Caco-2 (cell line): ENCODE results near the gene PALM3. TPM values are rescaled to one million over a fixed set of nuclear protein-coding genes. Genes with fewer than 3 reads are reported as not detected.

Experiments
- BruUV-seq: library from RNA; stranded (reverse); fragments of 400-500 nt; replicated peaks from 2 replicates; lab custom pipeline; 2021; lab: Mats Ljungman, UMichigan
- CTCF ChIA-PET: fragments of 300-600 bp; sonication (Branson Sonifier 250); formaldehyde crosslinking; loops from one replicate; lab custom pipeline; 2022; ENCODE audit warnings: antibody characterized with exemption; lab: Charles Lee
- POLR2A ChIA-PET: fragments of 300-600 bp; sonication (Branson Sonifier 250); formaldehyde crosslinking; loops from one replicate; lab custom pipeline; 2022; ENCODE audit warnings: antibody characterized with exemption; lab: Charles Lee
- DNase-seq, 2 experiments: peaks; one replicate each; pipeline versions ENCODE4 v3.0.0 to v3.0.0-alpha.2; 2020 to 2022
- H3K27me3 ChIP-seq: replicated peaks from 2 replicates; pipeline ENCODE4 v1.6.0; 2011; ENCODE audit warnings: low read length; ENCODE audit not compliant: control insufficient read depth, insufficient read depth
- H3K36me3 ChIP-seq: 2 replicates; pipeline ENCODE4 v1.5.1; 2011; ENCODE audit warnings: low read length; ENCODE audit not compliant: control insufficient read depth, insufficient read depth
- H3K4me1 ChIP-seq: fragments of 250-450 bp; sonication (Bioruptor Pico); 2 replicates; pipeline ENCODE4 v1.5.1; 2020; ENCODE audit warnings: mild to moderate bottlenecking
- H3K4me3 ChIP-seq: 2 replicates; pipeline ENCODE4 v1.5.1; 2011; ENCODE audit warnings: low read depth, mild to moderate bottlenecking, control low read depth, low read length
- H3K9me3 ChIP-seq: fragments of 250-450 bp; sonication (Bioruptor Pico); 2 replicates; pipeline ENCODE4 v1.5.1; 2020; ENCODE audit warnings: mild to moderate bottlenecking, moderate library complexity
- H3K27ac Mint-ChIP-seq: one replicate; pipeline ENCODE4 v1.8.0; 2022; ENCODE audit warnings: mixed read lengths; ENCODE audit not compliant: unreplicated experiment
- H3K27me3 Mint-ChIP-seq: one replicate; pipeline ENCODE4 v1.8.0; 2022; ENCODE audit warnings: mixed read lengths; ENCODE audit not compliant: insufficient read depth, unreplicated experiment
- H3K36me3 Mint-ChIP-seq: one replicate; pipeline ENCODE4 v1.8.0; 2022; ENCODE audit warnings: mild to moderate bottlenecking, mixed read lengths; ENCODE audit not compliant: insufficient read depth, unreplicated experiment
- H3K4me1 Mint-ChIP-seq: one replicate; pipeline ENCODE4 v1.8.0; 2022; ENCODE audit warnings: low read depth, mixed read lengths; ENCODE audit not compliant: unreplicated experiment
- H3K4me3 Mint-ChIP-seq: one replicate; pipeline ENCODE4 v1.8.0; 2022; ENCODE audit warnings: mild to moderate bottlenecking, moderate library complexity, mixed read lengths; ENCODE audit not compliant: unreplicated experiment
- H3K9me3 Mint-ChIP-seq: one replicate; pipeline ENCODE4 v1.8.0; 2022; ENCODE audit warnings: mixed read lengths; ENCODE audit not compliant: unreplicated experiment
- intact Hi-C: fragments of 100-400 bp; cut with micrococcal nuclease; formaldehyde crosslinking; loops from one replicate; pipeline ENCODE4 v1.10.0; 2022; ENCODE audit not compliant: unreplicated experiment
- total RNA-seq: library from RNA; stranded (reverse); gene quantifications from 2 replicates; pipeline ENCODE4 v1.2.3, GENCODE V29; 2022
- TF ChIP-seq, protein P1 (sequence below), 2 experiments: fragments of 200-600 bp in 1 of 2; IDR thresholded peaks; 1 replicate in 1 of 2; 2 replicates in 1 of 2; pipeline versions ENCODE4 v1.5.1 to v1.8.0; 2011 to 2022; ENCODE audit warnings: antibody characterized with exemption in 1 of 2, control low read depth in 1 of 2, inconsistent platforms in 1 of 2, low read depth in 1 of 2, low read length in 1 of 2, mild to moderate bottlenecking in 1 of 2, moderate library complexity in 1 of 2; ENCODE audit not compliant: insufficient read depth in 1 of 2, severe bottlenecking in 1 of 2, unreplicated experiment in 1 of 2

Gene PALM3
- total RNA-seq, 1 experiment from 2014 or later = 25.9 TPM

DNA sequence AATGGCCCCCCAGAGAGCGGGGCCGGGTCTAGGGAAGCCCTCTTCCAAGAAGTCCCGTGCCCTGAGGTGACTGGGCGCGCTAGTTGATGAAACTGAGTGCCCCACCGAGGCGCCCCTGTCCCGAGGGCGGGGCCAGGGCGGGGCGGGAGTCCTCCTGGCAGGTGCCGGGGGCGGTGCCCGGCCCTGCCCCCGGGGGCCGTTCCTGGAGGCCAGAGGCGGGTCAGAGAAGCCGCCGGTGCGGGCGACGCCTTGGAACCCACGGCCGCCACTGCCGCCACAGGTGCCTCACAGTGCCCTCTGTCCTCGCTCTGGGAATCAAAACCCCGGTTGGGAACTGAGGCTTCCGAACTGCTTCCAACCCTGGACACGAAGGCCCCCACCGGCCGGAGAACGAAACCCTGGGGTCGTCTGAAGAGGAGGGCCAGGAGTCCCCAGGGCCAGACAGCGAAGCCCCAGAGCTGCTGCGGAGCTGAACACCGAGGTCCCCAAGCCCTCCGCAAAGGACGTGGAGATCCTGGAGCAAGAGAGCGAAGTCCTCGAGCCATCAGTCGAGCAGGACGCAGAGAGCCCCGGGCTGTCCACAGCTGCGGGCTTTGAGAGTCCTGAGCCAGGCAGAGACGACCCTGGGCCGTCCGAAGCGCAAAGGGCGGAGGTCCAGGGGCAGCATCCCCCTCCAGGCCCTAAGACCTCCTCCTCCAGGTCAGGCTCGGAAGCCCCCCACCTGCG lies 10.8 kb upstream of the PALM3 start, which contains the start of gene MISP3:
TSS of gene MISP3 (plus strand) at position 252 of the 726 bp plus-strand sequence. CDS start 524 bp downstream, outside the sequence.
- CTCF ChIA-PET = interaction anchor here (0.5 to 1.9 kb wide), 9 partner anchors 9 to 192 kb away, joined by 3 to 8 read pairs (median 3); partner anchors contain the start of genes ASF1B, DCAF15, IL27RA and PALM3

GRCh38 chr19:14070268-14071050 lies 8.6 kb upstream of the PALM3 start:
- no peaks in the 10 kb centered on the region for H3K4me1 Mint-ChIP-seq
- ChIA-PET POLR2A (interaction anchor here (0.6 kb wide), 1 partner anchor 91 kb away, joined by 3 read pairs; no protein-coding TSS in a partner anchor), CTCF (interaction anchor here (1.4 kb wide), 1 partner anchor 39 kb away, joined by 4 read pairs; the partner anchor contains the start of gene IL27RA)
- TF ChIP-seq, protein P1, sequence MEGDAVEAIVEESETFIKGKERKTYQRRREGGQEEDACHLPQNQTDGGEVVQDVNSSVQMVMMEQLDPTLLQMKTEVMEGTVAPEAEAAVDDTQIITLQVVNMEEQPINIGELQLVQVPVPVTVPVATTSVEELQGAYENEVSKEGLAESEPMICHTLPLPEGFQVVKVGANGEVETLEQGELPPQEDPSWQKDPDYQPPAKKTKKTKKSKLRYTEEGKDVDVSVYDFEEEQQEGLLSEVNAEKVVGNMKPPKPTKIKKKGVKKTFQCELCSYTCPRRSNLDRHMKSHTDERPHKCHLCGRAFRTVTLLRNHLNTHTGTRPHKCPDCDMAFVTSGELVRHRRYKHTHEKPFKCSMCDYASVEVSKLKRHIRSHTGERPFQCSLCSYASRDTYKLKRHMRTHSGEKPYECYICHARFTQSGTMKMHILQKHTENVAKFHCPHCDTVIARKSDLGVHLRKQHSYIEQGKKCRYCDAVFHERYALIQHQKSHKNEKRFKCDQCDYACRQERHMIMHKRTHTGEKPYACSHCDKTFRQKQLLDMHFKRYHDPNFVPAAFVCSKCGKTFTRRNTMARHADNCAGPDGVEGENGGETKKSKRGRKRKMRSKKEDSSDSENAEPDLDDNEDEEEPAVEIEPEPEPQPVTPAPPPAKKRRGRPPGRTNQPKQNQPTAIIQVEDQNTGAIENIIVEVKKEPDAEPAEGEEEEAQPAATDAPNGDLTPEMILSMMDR (IDR thresholded peaks at IDR 0.05; ENCODE audit: insufficient read depth in 1 of 2, low read depth in 1 of 2, low read length in 1 of 2, severe bottlenecking in 1 of 2, unreplicated experiment in 1 of 2) = no peak
- H3K36me3 ChIP-seq = no peaks in the 10 kb centered on the region
- no peak overlapping the region for H3K27ac Mint-ChIP-seq
- no peaks in the 10 kb centered on the region for H3K4me1 ChIP-seq
- intact Hi-C loops = loop anchor here (5.0 to 10.0 kb wide), 2 partner anchors 67 to 96 kb away; partner anchors contain the start of gene ASF1B
- H3K9me3 ChIP-seq = no peaks in the 10 kb centered on the region
- DNase-seq = no peak
- H3K36me3 Mint-ChIP-seq = peaks cover 12% of the 10 kb centered on the region
- H3K9me3 Mint-ChIP-seq = no peaks in the 10 kb centered on the region
- H3K4me3 ChIP-seq = no peak overlapping the region
- no peaks in the 10 kb centered on the region for H3K27me3 ChIP-seq
- no peak overlapping the region for H3K4me3 Mint-ChIP-seq
- no peaks in the 10 kb centered on the region for H3K27me3 Mint-ChIP-seq
- no TSS peak for BruUV-seq

More for the DNA sequence above, 10.8 kb upstream of the PALM3 start, which contains the start of gene MISP3:
- Histone ChIP-seq H3K36me3 (no peaks in the 10 kb centered on the region), H3K27me3 (no peaks in the 10 kb centered on the region), H3K9me3 (no peaks in the 10 kb centered on the region), H3K4me3 (peak within 1 kb of the TSS; percentile 84), H3K4me1 (no peaks in the 10 kb centered on the region)
- POLR2A ChIA-PET = interaction anchor here (0.5 kb wide), 1 partner anchor 161 kb away, joined by 3 read pairs; no protein-coding TSS in a partner anchor
- DNase-seq = peak; percentile 55 to 73
- Mint-ChIP-seq H3K27me3 (no peaks in the 10 kb centered on the region), H3K27ac (peak within 1 kb of the TSS; percentile 97), H3K36me3 (peaks cover 12% of the 10 kb centered on the region), H3K9me3 (no peaks in the 10 kb centered on the region), H3K4me1 (no peaks in the 10 kb centered on the region), H3K4me3 (peak within 1 kb of the TSS; percentile 100)
- TF ChIP-seq, protein P1 (IDR thresholded peaks at IDR 0.05; ENCODE audit: insufficient read depth in 1 of 2, low read depth in 1 of 2, low read length in 1 of 2, severe bottlenecking in 1 of 2, unreplicated experiment in 1 of 2) = no peak
- intact Hi-C loops = loop anchor here (5.0 to 10.0 kb wide), 2 partner anchors 65 to 98 kb away; partner anchors contain the start of gene ASF1B
- TSS peak; percentile 62 for BruUV-seq

DNA sequence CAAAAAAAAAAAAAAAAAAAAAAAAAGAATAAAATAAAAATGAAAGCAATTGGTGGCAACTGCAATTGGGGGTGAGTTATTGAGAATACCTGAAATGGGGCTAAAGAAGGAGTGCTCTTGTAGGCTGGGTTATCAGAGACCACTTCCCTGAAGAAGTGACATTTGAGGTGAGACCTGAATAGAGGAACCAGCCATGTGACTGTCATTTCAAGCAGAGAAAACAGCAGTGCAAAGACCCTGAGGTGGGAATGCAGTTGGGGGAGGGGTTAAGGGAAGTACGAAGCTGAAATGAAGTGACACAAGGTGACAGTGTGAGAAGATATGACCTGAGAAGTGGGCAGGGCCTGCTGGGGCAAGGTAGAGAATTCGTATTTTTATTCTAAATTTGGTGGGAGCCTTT lies 4.3 kb upstream of the PALM3 start:
- Histone ChIP-seq H3K9me3 (no peaks in the 10 kb centered on the region), H3K4me1 (peaks cover 15% of the 10 kb centered on the region), H3K27me3 (no peaks in the 10 kb centered on the region), H3K4me3 (no peak overlapping the region), H3K36me3 (no peaks in the 10 kb centered on the region)
- peaks cover 4% of the 10 kb centered on the region for H3K36me3 Mint-ChIP-seq
- intact Hi-C loops = no loop called here
- TF ChIP-seq, protein P1 (IDR thresholded peaks at IDR 0.05; ENCODE audit: insufficient read depth in 1 of 2, low read depth in 1 of 2, low read length in 1 of 2, severe bottlenecking in 1 of 2, unreplicated experiment in 1 of 2) = no peak
- no peaks in the 10 kb centered on the region for H3K27me3 Mint-ChIP-seq
- ChIA-PET CTCF (no interaction called here), POLR2A (no interaction called here)
- no peak overlapping the region for H3K27ac Mint-ChIP-seq
- no TSS peak for BruUV-seq
- H3K4me1 Mint-ChIP-seq = no peaks in the 10 kb centered on the region
- no peak for DNase-seq
- H3K9me3 Mint-ChIP-seq = no peaks in the 10 kb centered on the region
- H3K4me3 Mint-ChIP-seq = no peak overlapping the region
